ENCODE results near the gene TIGD1.
"Not testable (repeated sequence)": the region's sequence is repeated elsewhere in the genome, so short reads cannot be mapped to it uniquely, and the experiment has no call there.

The TIGD1 gene

DNA sequence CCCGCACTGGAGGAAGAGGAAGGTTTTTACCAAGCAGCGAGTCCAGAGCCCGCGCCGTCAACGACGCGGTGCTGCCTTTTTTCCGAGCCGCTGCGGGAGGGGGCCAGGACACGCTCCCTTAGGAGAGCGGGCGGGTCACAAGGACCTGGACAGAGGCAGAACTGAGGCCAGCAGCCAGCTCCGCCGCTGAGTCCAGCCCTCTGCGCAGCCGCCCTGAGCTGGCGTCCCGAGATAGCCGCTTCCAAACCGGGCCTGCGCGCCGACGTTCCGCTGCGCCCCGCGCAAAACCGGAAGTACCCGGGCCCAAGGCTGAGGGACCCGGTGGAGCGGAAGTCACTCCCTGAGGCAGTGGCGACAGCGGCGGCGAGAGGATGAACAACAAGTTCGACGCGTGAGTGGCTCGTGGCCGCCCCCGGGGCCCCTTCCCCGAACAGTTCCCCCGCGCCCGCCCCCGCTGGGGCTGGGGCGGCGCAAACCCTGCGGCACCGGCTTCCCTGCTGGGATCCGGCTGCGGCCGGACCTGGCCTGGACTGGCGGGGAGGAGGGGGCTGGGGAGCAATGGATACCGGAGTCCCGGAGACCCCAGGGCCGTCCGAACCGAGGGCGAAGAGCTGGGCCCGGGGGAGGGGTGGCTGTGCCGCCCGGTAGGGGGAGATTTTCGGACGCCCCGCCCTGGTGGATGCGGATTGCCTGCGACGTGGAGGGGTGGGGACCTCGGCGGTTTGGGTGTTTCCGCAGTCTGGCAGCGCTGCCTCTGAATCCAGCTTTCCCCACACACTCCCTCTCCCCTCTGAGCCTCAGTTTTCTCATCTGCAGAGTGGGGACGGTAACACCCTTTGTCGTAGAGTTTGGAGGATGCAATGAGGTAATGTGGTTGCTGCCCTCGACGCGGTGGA is at the start of gene TIGD1, which contains the start of gene EIF4E2:
Gene TIGD1, minus strand, starts transcription at position 204 of the 896 bp plus-strand sequence. CDS start 675 bp downstream, outside the sequence.
Gene EIF4E2, plus strand, starts transcription at position 336 of the 896 bp plus-strand sequence. Its CDS starts 36 bp downstream, at position 372.
- peak; percentile 87 to 89 for DNase-seq

DNA sequence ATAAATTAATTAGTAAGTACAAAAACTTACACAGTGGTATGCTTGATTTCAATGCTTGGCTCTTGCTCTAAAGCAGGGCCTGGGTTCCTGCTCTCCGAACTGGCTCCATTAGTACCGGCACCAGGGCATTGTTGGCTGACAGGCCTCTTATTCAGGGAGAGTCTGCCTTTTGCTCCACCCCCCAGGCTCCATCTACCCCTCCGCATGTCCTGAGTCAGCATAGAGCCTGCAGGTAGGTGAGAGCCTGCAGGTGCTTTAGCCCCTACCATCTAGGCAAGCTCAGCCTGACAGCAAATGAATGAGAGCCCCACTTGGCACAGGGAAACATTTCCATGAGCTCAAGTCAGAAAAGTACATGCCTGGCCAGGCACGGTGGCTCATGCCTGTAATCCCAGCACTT is 47.9 kb upstream of the TIGD1 start:
- no peak for DNase-seq

DNA sequence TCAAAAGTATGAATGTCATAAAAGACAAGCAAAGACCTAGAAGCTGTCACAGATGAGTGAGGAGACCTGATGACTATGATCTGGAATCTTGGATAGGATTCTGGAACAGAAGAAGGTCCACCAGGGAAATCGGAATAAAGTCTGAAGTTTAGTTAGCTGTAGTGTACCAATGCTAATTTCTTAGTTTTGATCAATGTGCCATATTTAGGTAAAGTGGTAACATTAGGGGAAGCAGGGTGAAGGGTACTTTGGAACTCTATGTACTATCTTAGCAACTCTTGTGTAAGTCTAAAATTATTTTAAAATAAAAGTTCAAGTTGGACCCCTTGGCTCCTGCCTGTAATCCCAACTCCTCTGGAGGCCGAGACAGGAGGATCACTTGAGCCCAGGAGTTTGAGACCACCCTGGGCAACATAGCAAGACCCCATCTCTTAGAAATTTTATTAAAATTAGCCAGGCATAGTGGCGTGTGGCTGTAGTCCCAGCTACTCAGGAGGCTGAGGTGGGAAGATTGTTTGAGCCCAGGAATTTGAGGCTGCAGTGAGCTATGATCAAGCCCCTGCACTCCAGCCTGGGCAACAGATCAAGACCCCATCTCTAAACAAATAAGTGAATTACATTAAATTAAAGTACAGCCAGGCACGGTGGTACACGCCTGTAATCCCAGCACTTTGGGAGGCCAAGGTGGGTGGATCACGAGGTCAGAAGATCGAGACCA is 47.2 kb upstream of the TIGD1 start:
- DNase-seq, result no peak

DNA sequence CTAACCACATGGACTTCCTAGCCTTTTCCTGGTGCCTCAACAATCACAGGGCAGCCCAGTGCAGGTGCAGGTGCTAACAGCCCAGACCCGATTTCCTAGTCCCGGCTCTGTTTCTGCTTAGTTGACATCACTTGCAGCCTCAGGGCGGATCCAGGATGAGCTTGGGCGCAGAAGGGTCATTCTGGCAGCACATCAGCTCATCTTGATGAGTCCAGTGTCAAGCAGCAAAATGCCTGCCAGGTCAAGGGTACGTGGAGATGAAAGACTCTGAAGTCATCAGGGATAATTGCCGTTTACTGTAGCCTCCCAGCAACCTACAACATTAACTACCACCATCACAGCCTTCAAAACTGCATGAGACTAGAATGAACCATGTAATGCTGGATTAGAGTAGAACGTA is 43.6 kb upstream of the TIGD1 start:
- DNase-seq, result no peak

DNA sequence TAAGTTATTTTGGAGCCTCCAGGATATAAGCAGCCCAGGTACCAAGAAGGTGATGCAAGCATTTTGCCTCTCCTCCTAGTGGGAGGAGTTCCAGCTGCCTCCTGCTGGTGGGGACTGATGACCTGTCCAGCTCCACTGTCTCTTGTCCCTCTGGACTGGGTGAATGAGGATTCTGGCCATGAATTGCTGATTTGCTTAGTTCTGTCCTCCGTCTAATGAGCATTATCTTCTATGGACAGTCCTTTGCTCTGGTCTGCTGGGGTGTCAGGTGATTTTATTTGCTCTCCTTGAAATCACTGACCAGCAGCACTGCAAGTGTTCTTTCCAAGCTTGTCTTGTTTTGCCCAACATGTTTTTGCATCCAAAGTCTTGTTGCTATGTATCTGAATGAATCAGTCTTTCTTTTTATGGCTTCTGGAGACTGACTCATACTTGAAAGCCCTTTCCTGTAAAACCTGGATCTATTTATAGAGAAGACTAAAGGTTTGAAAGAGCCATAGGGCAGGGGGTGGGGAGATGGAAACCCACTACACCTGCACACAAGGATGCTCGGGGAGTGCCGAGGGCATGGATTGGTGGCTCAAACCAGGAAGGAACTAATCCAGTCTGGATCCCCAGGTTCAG is 42.5 kb upstream of the TIGD1 start:
- no peak for DNase-seq

- no peak for DNase-seq
These were observed 38.6 kb upstream of the TIGD1 start for GRCh38 chr2:232588680-232589585.

- no peak for DNase-seq
These were observed 37.7 kb upstream of the TIGD1 start for GRCh38 chr2:232588031-232588430.

DNA sequence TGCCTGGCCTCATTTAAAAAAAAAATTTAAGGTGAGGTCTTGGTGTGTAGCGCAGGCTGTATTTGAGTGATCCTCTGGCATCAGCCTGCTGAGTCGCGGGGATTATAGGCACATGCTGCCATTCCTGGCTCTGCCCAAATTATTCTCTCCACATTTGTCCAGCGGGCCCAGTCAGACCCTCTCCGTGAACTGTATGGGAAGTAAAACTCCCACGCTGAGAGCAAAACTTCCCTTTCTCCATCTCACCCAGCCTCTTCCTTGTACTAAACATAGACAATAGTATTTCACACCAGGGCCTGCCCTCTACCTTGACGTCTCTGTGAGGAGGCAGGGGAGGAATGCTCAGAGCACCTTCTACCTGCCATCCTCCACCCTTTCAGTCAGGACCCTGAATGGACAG is 37.2 kb upstream of the TIGD1 start:
- no peak for DNase-seq

DNA sequence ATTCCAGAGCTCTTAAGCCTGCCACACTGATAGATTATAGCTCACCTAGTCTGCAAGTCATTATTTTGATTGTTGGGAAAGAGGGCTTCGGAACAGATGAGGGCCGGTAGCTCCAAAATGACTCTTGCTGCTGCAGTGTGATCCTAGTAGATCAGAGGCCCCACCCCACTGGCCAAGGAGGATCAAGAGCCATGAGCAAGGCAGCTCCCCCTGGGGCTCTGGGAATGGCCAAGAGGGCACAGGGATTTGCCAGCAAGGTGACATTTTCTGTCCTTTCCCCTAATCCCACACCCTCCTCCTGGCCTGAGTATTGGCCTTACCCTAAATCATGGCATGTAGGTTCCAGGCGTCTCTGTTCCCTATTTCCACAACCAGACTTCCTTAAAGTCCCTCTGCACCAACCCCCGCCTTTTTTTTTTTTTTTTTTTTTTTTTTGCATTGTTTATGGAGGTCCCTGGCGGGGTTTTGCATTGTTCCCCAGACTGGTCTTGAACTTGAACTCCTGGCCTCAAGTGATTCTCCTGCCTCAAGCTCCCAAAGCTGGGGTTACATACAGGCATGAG is 36.7 kb upstream of the TIGD1 start:
- no peak for DNase-seq

DNA sequence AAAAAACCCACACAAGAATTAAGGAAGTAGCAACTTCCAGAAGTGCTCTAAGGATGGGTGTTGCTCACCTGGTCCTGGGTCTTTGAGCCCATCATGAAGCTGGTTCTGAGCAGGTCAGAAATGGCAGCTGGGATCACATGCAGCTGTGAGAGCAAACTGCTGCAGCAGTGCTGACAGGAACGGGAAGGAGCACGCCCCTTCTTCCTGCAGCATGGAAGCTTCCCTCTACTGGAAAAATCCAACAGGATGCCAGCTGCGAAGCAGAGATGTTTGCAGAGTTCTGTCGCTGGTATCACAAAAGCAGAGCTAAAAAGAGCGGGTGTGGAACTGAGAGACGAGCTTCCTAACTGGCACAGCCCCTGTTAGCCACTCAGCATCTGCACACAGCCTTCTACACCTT is 33.9 kb upstream of the TIGD1 start:
- DNase-seq, result no peak

- DNase-seq, result no peak
These were observed 31.4 kb upstream of the TIGD1 start for GRCh38 chr2:232581725-232582124.

DNA sequence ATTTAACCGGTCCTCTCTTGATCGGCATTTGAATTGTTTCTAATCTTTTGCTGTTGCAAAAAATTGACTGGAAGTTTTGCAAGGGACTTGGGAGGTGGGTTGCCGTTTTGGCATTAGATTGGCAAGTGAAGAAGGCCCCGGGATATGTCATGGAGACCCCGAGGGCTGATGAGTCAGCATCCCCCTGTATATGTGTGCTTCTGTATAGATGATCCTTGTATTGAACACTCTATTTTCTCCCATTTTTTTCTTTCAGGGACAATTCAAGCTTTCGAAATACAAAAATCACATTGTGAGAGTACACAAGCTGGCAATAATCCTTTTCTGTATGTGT is 30.3 kb upstream of the TIGD1 start:
- no peak for DNase-seq

DNA sequence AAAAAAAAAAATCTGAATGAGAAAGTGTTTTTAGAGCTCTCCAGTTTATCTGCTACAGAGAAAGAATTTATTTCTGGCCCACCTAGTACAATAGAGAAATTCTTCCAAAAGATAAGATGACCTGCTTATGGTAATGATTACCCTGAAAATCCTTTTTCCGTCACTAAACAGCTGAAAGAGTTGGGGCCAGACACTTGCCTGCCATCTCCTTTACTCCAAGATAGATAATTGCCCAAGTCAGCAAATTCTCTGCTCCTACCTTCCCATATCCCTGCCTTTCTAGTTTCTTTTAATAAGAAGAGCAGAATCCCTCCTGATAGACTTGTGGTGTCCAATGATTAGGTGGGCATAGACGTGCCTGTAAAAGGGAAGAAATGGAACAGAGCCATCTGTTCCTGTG is 28.3 kb upstream of the TIGD1 start:
- no peak for DNase-seq

DNA sequence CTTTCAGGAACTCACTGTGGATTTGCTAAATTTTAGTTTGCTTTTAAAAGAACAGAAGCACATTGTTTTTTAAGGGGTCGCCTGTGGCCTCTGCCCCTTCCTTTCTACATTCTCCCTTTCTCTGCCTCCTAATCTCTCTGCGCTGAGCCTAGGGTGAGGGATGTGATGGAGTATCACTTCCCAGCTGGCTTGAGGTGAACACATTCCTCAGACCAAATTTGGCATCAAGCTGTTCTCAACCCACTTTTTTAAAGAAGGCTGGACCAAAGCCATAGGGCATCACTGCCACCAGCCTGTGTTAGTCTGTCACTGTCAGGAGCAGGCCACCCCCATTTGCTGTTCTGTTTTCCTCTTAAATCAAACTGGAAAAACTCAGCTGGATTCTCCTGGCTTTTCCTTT is 27.5 kb upstream of the TIGD1 start:
- no peak for DNase-seq

DNA sequence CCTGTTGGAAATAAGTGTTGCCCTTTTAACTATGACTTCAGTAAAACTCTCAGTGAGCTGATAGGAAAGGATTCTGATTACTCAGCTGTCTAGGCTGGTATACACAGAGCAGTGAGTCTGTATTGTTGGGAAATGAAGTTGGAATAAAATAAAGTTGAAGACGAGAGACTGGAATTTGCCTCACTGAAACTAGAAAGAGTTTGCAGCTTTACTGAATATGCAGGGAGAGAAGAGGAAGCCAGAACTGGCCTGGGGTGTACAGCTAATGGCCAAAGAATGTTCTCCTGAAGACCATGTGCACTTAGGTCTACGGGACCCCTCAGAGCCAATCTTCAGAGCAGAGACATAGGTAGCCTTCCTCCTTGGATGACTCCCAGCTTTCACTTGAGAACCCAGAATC is 26.6 kb upstream of the TIGD1 start:
- DNase-seq, result no peak

DNA sequence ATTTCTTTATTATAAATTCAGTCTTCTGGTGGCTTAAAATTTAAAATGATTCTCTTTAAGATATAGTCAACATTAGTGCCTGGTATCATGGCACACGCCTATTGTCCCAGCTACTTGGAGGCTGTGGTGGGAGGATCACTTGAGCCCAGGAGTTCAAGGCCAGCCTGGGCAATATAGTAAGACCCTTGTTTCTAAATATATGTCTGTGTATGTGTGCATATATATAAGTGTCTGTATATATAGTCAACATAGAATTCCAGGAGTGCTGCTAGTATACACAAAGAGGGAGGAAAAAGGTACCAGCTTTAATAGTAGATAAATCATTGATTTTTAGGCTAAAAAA is 25.0 kb upstream of the TIGD1 start:
- no peak for DNase-seq

GRCh38 chr2:232574674-232575403 is 24.5 kb upstream of the TIGD1 start:
- no peak for DNase-seq

DNA sequence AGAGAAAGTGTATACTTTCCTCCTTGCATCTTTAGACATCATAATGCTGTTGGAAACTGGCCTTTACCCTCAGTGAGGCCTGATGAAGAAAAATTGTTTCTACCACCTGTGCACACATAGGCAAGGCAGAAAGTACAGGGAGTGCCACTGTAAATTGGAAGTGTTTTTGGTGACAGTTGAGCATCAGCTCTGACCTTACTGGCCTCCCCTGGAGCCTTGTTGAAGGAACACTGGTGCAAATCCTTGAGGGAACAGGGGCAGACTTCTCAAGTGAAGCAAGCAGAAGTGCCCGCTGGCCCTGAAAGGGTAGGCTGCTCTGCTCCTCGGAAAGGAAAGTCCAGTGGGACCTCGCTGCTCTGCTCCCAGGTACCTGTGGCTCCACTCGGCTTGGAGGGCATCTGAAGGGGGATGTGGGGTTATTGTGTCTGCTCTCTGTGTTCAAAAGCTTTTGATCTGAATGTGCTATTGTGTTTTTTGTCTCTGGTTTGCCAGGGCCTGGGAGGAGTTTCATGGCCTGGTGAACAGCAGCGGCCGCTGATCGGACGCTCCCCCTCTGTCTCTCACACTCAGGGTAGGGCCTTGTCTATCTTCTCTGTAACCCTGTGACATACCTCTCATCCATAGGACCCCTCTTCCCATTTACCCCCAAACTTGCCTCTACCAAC is 23.5 kb upstream of the TIGD1 start:
- no peak for DNase-seq

DNA sequence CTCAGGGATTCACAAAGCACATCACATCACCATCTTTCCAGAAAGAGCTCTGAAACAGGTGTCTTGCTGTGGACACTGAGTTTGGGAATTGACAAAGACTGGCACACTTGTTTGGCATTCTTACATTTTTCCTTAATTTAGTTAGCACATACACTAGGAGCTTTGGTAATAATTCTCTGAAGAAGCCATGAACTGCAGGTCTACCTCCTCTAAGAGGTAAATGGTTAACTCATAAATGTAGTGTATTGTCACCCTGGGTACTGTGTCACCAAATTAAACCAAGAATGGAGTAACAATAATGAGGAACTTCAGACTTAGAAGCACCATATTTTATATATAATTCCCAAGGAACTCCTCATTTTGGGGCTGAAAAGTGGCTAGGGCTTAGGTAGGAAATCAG is 22.7 kb upstream of the TIGD1 start:
- DNase-seq, result no peak

- DNase-seq, result no peak
These were observed 20.7 kb upstream of the TIGD1 start for GRCh38 chr2:232571026-232571474.

GRCh38 chr2:232570481-232570880 is 20.1 kb upstream of the TIGD1 start:
- DNase-seq, result not testable (repeated sequence)
